Left lobe of liver (tissue), 2 donors: ENCODE data around the gene SAMD9L. TPM values are rescaled to one million over a fixed set of nuclear protein-coding genes. Genes with fewer than 3 reads are reported as not detected.
"Not testable (repeated sequence)": the region's sequence is repeated elsewhere in the genome, so short reads cannot be mapped to it uniquely, and the experiment has no call there.

Experiments
- ATAC-seq: fragments of 200-7000 bp; cut with Tn5 transposase; one replicate; pipeline ENCODE4 v1.9.1; 2020; ENCODE audit warnings: mild to moderate bottlenecking, moderate library complexity
- DNase-seq: peaks from one replicate; pipeline ENCODE4 v3.0.0-alpha.2; 2020; ENCODE audit warnings: low spot score
- total RNA-seq: library from RNA; stranded (reverse); gene quantifications from one replicate; pipeline ENCODE4 v1.2.1, GENCODE V29; 2021
- donor health status: DM: no; HTN: no; CAD: no; lungs with moderate emphysema.
- donor health status: DM: no; HTN: yes; CAD: no.

Gene SAMD9L
- total RNA-seq, 1 donor from 2014 or later, result 1.1 TPM

GRCh38 chr7:93146472-93147141, 1.6 kb downstream of the SAMD9L start:
- DNase-seq (no peak), ATAC-seq (no peak)

GRCh38 chr7:93146036-93146435, 2.1 kb downstream of the SAMD9L start:
- DNase-seq (no peak), ATAC-seq (no peak)

GRCh38 chr7:93145354-93145753, 2.8 kb downstream of the SAMD9L start:
- DNase-seq (no peak), ATAC-seq (no peak)

- DNase-seq (no peak), ATAC-seq (no peak)
These were observed 6.1 kb downstream of the SAMD9L start for GRCh38 chr7:93142127-93142526.

- DNase-seq, result no peak
- ATAC-seq, result no peak
These were observed 7.5 kb downstream of the SAMD9L start for GRCh38 chr7:93140582-93141191.

- ATAC-seq, result no peak
- DNase-seq, result no peak
These were observed 9.6 kb downstream of the SAMD9L start for GRCh38 chr7:93138576-93138975.

GRCh38 chr7:93133005-93133404, 15.2 kb downstream of the SAMD9L start:
- ATAC-seq (no peak), DNase-seq (no peak)

- no peak for DNase-seq
- no peak for ATAC-seq
These were observed 16.0 kb downstream of the SAMD9L start for GRCh38 chr7:93132216-93132615.

GRCh38 chr7:93126954-93127353, 21.2 kb downstream of the SAMD9L start:
- not testable (repeated sequence) for DNase-seq, ATAC-seq

GRCh38 chr7:93123532-93123931, 24.7 kb downstream of the SAMD9L start:
- ATAC-seq, DNase-seq: not testable (repeated sequence)

GRCh38 chr7:93120592-93121549, 27.3 kb downstream of the SAMD9L start:
- ATAC-seq (no peak), DNase-seq (no peak)

GRCh38 chr7:93119191-93119905, 28.8 kb downstream of the SAMD9L start:
- no peak for DNase-seq
- ATAC-seq, result no peak

- DNase-seq (no peak), ATAC-seq (peak; percentile 99)
These were observed 30.2 kb downstream of the SAMD9L start, which contains the start of gene SAMD9 for GRCh38 chr7:93117852-93118530. Gene SAMD9 (minus strand): TSS chr7:93117979. CDS start chr7:93106097, 11,882 bp downstream.

GRCh38 chr7:93117327-93117726, 30.9 kb downstream of the SAMD9L start:
- ATAC-seq, result no peak
- no peak for DNase-seq

- no peak for ATAC-seq
These were observed 32.4 kb downstream of the SAMD9L start for GRCh38 chr7:93115796-93116195.

GRCh38 chr7:93108003-93108402, 40.2 kb downstream of the SAMD9L start:
- DNase-seq, result no peak
- no peak for ATAC-seq

More at GRCh38 chr7:93115796-93116195, 32.4 kb downstream of the SAMD9L start:
- no peak for DNase-seq

GRCh38 chr7:93097388-93097787, 50.8 kb downstream of the SAMD9L start:
- no peak for DNase-seq
- ATAC-seq, result no peak

- peak; percentile 61 for ATAC-seq
- no peak for DNase-seq
These were observed 55.3 kb downstream of the SAMD9L start for GRCh38 chr7:93092757-93093370.
